GM21528 (cell line): ENCODE measurements around the gene ADAP2.
"Not testable (repeated sequence)": the region's sequence is repeated elsewhere in the genome, so short reads cannot be mapped to it uniquely, and the experiment has no call there.

Source experiments
- ATAC-seq: cut with Tn5 transposase; IDR thresholded peaks from one replicate; pipeline ENCODE4 v1.9.1; 2021; ENCODE audit warnings: mild to moderate bottlenecking, moderate library complexity; ENCODE audit not compliant: unreplicated experiment, low FRiP score

ADAP2 gene

DNA sequence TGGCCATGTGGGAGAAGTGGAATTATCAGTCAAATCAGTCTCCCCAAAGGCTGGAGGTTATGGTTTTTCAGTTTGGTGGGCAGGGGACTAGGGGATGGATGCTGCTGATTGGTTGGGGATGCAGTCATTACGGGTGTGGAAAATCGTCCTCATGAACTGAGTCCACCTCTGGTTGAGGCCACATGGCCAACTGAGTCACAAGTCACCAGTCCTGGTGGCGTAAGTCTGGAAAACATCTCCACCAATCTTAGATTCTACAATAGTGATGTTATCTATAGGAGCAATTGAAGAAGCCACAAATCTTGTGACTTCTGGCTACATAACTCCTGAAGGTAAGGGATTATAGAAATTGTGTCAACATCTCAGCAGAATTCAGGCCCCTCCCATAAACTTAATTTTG, 43.9 kb downstream of the ADAP2 start:
- ATAC-seq = no peak

GRCh38 chr17:30967911-30968310, 46.2 kb downstream of the ADAP2 start:
- not testable (repeated sequence) for ATAC-seq

- no peak for ATAC-seq
Measured at GRCh38 chr17:30969989-30970830, 48.5 kb downstream of the ADAP2 start.

DNA sequence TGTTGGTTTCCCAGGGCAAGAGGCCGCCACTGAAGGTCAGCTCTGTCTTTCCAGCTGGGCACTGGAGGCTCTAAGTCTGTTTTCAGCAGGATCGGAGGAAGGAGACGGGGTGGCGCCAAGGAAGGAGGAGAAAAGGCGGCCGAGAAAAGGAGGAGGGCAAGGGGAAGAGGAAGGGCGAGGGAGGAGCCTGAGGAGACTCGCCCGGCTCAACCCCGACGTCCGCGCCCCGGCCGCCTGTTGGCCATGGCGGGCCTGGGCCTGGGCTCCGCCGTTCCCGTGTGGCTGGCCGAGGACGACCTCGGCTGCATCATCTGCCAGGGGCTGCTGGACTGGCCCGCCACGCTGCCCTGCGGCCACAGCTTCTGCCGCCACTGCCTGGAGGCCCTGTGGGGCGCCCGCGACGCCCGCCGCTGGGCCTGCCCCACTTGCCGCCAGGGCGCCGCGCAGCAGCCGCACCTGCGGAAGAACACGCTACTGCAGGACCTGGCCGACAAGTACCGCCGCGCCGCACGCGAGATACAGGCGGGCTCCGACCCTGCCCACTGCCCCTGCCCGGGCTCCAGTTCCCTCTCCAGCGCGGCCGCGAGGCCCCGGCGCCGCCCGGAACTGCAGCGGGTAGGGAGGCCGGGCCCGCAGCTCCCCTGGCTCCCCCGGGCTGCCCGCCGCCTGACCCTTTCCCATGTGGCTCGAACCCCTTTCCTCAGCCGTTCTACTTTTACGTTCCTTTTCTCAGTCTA, 49.3 kb downstream of the ADAP2 start, which contains the start of gene RNF135:
RNF135 (plus strand) TSS at position 209 of the 737 bp plus-strand sequence; CDS start at position 244, 35 bp downstream.
- peak; percentile 60 for ATAC-seq

GRCh38 chr17:30975042-30975820, 53.5 kb downstream of the ADAP2 start:
- no peak for ATAC-seq

- ATAC-seq = not testable (repeated sequence)
Measured at GRCh38 chr17:30979919-30980318, 58.2 kb downstream of the ADAP2 start.

- no peak for ATAC-seq
Measured at GRCh38 chr17:30981531-30982519, 60.1 kb downstream of the ADAP2 start.

- ATAC-seq = no peak
Measured at GRCh38 chr17:30982855-30983254, 61.1 kb downstream of the ADAP2 start.

GRCh38 chr17:30990458-30990857, 68.7 kb downstream of the ADAP2 start:
- no peak for ATAC-seq

- no peak for ATAC-seq
Measured at GRCh38 chr17:30992551-30992950, 70.8 kb downstream of the ADAP2 start.

DNA sequence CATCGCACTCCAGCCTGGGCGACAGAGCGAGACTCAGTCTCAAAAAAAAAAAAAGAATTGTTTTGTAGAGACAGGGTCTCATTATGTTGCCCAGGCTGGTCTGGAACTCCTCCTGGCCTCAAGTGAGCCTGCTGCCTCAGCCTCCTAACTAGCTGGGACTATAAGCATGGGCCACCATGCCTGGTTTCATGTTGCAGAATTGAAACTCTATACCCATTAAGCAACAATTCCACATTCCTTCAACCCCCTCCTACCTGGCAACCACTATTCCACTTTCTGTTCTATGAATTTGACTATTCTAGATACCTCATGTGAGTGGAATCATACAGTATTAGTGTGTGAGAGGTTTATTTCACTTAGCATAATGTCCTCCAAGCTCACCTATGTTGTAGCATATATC, 73.6 kb downstream of the ADAP2 start:
- no peak for ATAC-seq

GRCh38 chr17:30996486-30996885, 74.7 kb downstream of the ADAP2 start:
- ATAC-seq = no peak

- no peak for ATAC-seq
Measured at GRCh38 chr17:30997270-30997669, 75.5 kb downstream of the ADAP2 start.

DNA sequence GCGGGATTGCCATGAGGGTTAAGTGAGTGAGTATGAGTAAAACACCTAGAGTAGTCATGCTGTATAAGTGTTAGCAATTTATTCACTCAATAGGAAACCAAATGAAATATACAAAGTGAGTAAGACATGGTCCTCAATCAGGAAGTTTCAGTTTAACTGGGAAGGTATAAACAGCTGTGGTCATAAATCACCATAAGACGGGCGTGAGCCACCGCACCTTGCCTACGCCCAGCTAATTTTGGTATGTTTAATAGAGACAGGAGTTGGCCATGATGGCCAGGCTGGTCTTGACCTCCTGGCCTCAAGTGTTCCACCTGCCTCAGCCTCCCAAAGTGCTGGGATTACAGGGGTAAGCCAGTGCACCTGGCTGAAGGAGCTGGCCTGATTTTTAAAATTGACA, 76.1 kb downstream of the ADAP2 start:
- no peak for ATAC-seq

GRCh38 chr17:31002047-31002446, 80.3 kb downstream of the ADAP2 start:
- no peak for ATAC-seq

DNA sequence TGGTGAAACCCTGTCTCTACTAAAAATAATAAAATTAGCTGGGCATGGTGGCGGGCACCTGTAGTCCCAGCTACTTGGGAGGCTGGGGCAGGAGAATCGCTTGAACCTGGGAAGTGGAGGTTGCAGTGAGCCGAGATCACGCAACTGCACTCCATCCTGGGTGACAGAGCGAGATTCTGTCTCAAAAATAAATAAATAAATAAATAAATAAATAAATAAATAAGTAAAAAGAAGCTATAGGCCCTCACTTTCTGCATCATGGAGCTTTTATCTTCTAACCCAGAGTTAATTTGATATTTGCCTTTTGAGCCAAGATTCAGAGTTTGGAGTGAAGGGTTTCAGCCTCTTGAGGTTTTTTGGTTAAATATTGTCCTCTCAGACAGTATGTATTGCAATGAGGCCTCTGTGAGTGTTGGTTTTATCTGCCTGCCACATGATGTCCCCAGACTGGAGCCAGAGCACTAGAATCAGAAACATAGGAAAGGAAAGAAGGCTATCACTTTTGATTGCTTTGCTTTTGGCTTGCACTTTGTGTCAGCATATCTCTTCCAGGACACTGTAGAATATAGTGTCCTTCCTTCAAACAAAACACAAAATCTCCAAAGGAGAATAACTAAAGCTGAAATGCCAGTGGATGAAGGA, 81.6 kb downstream of the ADAP2 start:
- no peak for ATAC-seq

- ATAC-seq = no peak
Measured at GRCh38 chr17:31004160-31004559, 82.4 kb downstream of the ADAP2 start.

GRCh38 chr17:31007695-31008373, 86.1 kb downstream of the ADAP2 start:
- ATAC-seq = no peak
